HEK293 (cell line): ENCODE measurements around the gene FAM131B.

Source experiments
- CTCF ChIA-PET: fragments of 350-600 bp; formaldehyde crosslinking; extraction: SDS; loops from one replicate; lab custom pipeline; 2021; ENCODE audit warnings: antibody characterized with exemption; lab: Yijun Ruan, JAX
- POLR2A ChIA-PET: fragments of 300-600 bp; formaldehyde crosslinking; extraction: SDS; loops from one replicate; lab custom pipeline; 2020; ENCODE audit warnings: antibody characterized with exemption, inconsistent platforms; lab: Yijun Ruan, JAX
- H3K27ac ChIP-seq: fragments of 200-500 bp; sonication (Bioruptor generic); 2 replicates; pipeline ENCODE4 v1.5.1; 2014; ENCODE audit warnings: low read depth, low read length, control low read depth, inconsistent platforms; ENCODE audit errors: extremely low read depth
- H3K36me3 ChIP-seq, 2 experiments: fragments of 200-500 bp in 1 of 2; sonication (Bioruptor generic) in 1 of 2; 1 replicate in 1 of 2; 2 replicates in 1 of 2; pipeline ENCODE4 v1.5.1; 2014 to 2017; ENCODE audit warnings: inconsistent platforms in 2 of 2, low read length in 2 of 2; ENCODE audit not compliant: control insufficient read depth in 2 of 2, insufficient read depth in 1 of 2
- H3K4me1 ChIP-seq: fragments of 200-500 bp; sonication (Bioruptor generic); 2 replicates; pipeline ENCODE4 v1.5.1; 2014; ENCODE audit warnings: mild to moderate bottlenecking, low read length, inconsistent platforms; ENCODE audit not compliant: control insufficient read depth, insufficient read depth
- H3K4me3 ChIP-seq: 2 replicates; pipeline ENCODE4 v1.5.1; 2011; ENCODE audit warnings: low read depth, mild to moderate bottlenecking, control low read depth, low read length, moderate library complexity
- H3K9me3 ChIP-seq: fragments of 200-500 bp; sonication (Bioruptor generic); 2 replicates; pipeline ENCODE4 v1.5.1; 2014; ENCODE audit warnings: low read depth, low read length, inconsistent platforms; ENCODE audit not compliant: control insufficient read depth, insufficient read depth
- EGR2 ChIP-seq: fragments of 450-650 bp; formaldehyde crosslinking; IDR thresholded peaks from 2 replicates; pipeline ENCODE4 v1.5.1; 2016; ENCODE audit warnings: low read depth, missing biosample characterization, missing genetic modification characterization
- GLIS1 ChIP-seq: fragments of 450-650 bp; formaldehyde crosslinking; IDR thresholded peaks from 2 replicates; pipeline ENCODE4 v1.5.1; 2016; ENCODE audit warnings: missing biosample characterization, missing genetic modification characterization
- KLF1 ChIP-seq: fragments of 450-650 bp; formaldehyde crosslinking; IDR thresholded peaks from 2 replicates; pipeline ENCODE4 v1.5.1; 2016; ENCODE audit warnings: missing biosample characterization, missing genetic modification characterization
- OVOL3 ChIP-seq: fragments of 450-650 bp; formaldehyde crosslinking; IDR thresholded peaks from 2 replicates; pipeline ENCODE4 v1.5.1; 2016; ENCODE audit warnings: missing biosample characterization, missing genetic modification characterization
- SP2 ChIP-seq: fragments of 450-650 bp; formaldehyde crosslinking; IDR thresholded peaks from 2 replicates; pipeline ENCODE4 v1.5.1; 2016; ENCODE audit warnings: missing biosample characterization, missing genetic modification characterization
- SP3 ChIP-seq: fragments of 450-650 bp; formaldehyde crosslinking; IDR thresholded peaks from 2 replicates; pipeline ENCODE4 v1.5.1; 2016; ENCODE audit warnings: missing biosample characterization, missing genetic modification characterization
- WT1 ChIP-seq: fragments of 450-650 bp; formaldehyde crosslinking; IDR thresholded peaks from 2 replicates; pipeline ENCODE4 v1.5.1; 2016; ENCODE audit warnings: missing biosample characterization, missing genetic modification characterization
- ZFP3 ChIP-seq: fragments of 450-650 bp; formaldehyde crosslinking; IDR thresholded peaks from 2 replicates; pipeline ENCODE4 v1.5.1; 2016; ENCODE audit warnings: low read depth, missing biosample characterization, missing genetic modification characterization
- ZNF175 ChIP-seq: fragments of 450-650 bp; formaldehyde crosslinking; IDR thresholded peaks from 2 replicates; pipeline ENCODE4 v1.5.1; 2016; ENCODE audit warnings: missing biosample characterization, missing genetic modification characterization
- ZNF202 ChIP-seq: fragments of 450-650 bp; formaldehyde crosslinking; IDR thresholded peaks from 2 replicates; pipeline ENCODE4 v1.5.1; 2016; ENCODE audit warnings: missing biosample characterization, missing genetic modification characterization, borderline replicate concordance
- ZNF214 ChIP-seq: fragments of 450-650 bp; formaldehyde crosslinking; IDR thresholded peaks from 2 replicates; pipeline ENCODE4 v1.5.1; 2017; ENCODE audit warnings: missing biosample characterization, mild to moderate bottlenecking, missing genetic modification characterization, borderline replicate concordance
- ZNF274 ChIP-seq, 2 experiments: fragments of 200-500 bp in 1 of 2; fragments of 450-650 bp in 1 of 2; sonication (Bioruptor generic) in 1 of 2; formaldehyde crosslinking in 1 of 2; IDR thresholded peaks; 2 replicates each; pipeline versions ENCODE4 v1.5.1 to v1.6.1; 2014 to 2016; ENCODE audit warnings: borderline replicate concordance in 1 of 2, inconsistent platforms in 1 of 2, low read length in 1 of 2, missing biosample characterization in 1 of 2, missing genetic modification characterization in 1 of 2
- ZNF341 ChIP-seq: fragments of 450-650 bp; formaldehyde crosslinking; IDR thresholded peaks from 2 replicates; pipeline ENCODE4; 2016; ENCODE audit warnings: low read depth, missing biosample characterization, missing genetic modification characterization
- ZNF366 ChIP-seq: fragments of 450-650 bp; formaldehyde crosslinking; conservative IDR thresholded peaks from 2 replicates; pipeline ENCODE4 v1.5.1; 2016; ENCODE audit warnings: missing biosample characterization, missing genetic modification characterization
- ZNF473 ChIP-seq: fragments of 450-650 bp; formaldehyde crosslinking; IDR thresholded peaks from 2 replicates; pipeline ENCODE4 v1.5.1; 2017; ENCODE audit warnings: missing biosample characterization, missing genetic modification characterization
- ZNF510 ChIP-seq: fragments of 450-650 bp; formaldehyde crosslinking; IDR thresholded peaks from 2 replicates; pipeline ENCODE4 v1.5.1; 2018; ENCODE audit warnings: mild to moderate bottlenecking, missing genetic modification characterization, missing biosample characterization; ENCODE audit not compliant: insufficient replicate concordance
- ZNF544 ChIP-seq: fragments of 450-650 bp; formaldehyde crosslinking; IDR thresholded peaks from 2 replicates; pipeline ENCODE4 v1.5.0; 2017; ENCODE audit warnings: missing biosample characterization, missing genetic modification characterization
- ZNF777 ChIP-seq: fragments of 450-650 bp; formaldehyde crosslinking; IDR thresholded peaks from 2 replicates; pipeline ENCODE4 v1.5.1; 2017; ENCODE audit warnings: missing biosample characterization, missing genetic modification characterization, borderline replicate concordance
- TF ChIP-seq, protein P1 (sequence below): sonication (generic); formaldehyde crosslinking; IDR thresholded peaks from 2 replicates; pipeline ENCODE4 v1.8.1; 2022; ENCODE audit warnings: mild to moderate bottlenecking, moderate library complexity, missing genetic modification reagents
- TF ChIP-seq, protein P2 (sequence below): fragments of 450-650 bp; formaldehyde crosslinking; IDR thresholded peaks from 2 replicates; pipeline ENCODE4 v1.5.1; 2017; ENCODE audit warnings: missing biosample characterization, missing genetic modification characterization
- TF ChIP-seq, protein P3 (sequence below): fragments of 450-650 bp; formaldehyde crosslinking; IDR thresholded peaks from 2 replicates; pipeline ENCODE4 v1.5.1; 2016; ENCODE audit warnings: missing biosample characterization, missing genetic modification characterization
- TF ChIP-seq, protein P4 (sequence below): fragments of 450-650 bp; formaldehyde crosslinking; IDR thresholded peaks from 2 replicates; pipeline ENCODE4 v1.5.1; 2016; ENCODE audit warnings: missing biosample characterization, missing genetic modification characterization
- TF ChIP-seq, protein P5 (sequence below): fragments of 450-650 bp; formaldehyde crosslinking; IDR thresholded peaks from 2 replicates; pipeline ENCODE4 v1.5.1; 2016; ENCODE audit warnings: missing biosample characterization, missing genetic modification characterization, low read depth
- TF ChIP-seq, protein P6 (sequence below): fragments of 450-650 bp; formaldehyde crosslinking; IDR thresholded peaks from 2 replicates; pipeline ENCODE4 v1.5.1; 2017; ENCODE audit warnings: missing biosample characterization, missing genetic modification characterization

FAM131B gene

DNA sequence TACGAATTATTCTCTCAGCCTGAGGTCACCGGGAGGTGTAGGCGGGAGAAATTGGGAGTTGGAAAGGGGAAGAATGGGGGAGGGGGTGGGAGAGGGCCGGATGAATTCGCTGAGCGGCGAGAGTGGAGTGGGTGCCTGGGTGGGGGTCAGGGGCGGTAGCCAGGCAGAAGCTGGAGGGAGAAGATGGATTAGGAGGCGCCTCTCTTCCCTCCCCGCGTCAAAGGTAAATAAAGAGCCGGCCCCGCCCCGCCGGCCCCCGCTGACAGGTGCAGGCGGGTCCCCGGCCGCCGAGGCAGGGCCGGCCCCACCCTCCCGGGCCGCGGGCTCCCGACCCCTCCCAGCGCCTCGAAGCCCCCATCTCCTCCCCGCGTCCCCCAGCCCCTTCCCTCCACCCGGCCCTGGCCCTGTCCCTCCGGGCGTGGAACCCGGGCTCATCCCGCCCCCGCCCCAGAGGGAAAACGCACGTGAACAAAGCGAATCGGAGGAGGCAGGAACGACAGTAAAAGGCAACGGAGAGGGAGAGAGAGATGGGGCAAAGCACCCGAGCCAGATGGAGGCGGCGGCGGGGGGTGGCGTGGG is 872 bp downstream of the FAM131B start:
- ChIA-PET POLR2A (interaction anchor here (0.6 kb wide), 1 partner anchor 56 kb away, joined by 3 read pairs; no protein-coding TSS in a partner anchor), CTCF (no interaction called here)
- no peak overlapping the region for H3K27ac ChIP-seq
- no peaks in the 10 kb centered on the region for H3K4me1 ChIP-seq
- peak overlapping the region; percentile 57 for H3K4me3 ChIP-seq
- peaks cover 0 to 15% of the 10 kb centered on the region in 2 experiments; a peak in 1 of 3 replicates for H3K36me3 ChIP-seq
- H3K9me3 ChIP-seq: no peaks in the 10 kb centered on the region
- TF ChIP-seq OVOL3 (tag by site-specific recombination) (no peak), ZNF175 (tag by site-specific recombination) (no peak), ZNF366 (tag by site-specific recombination) (no peak), GLIS1 (tag by site-specific recombination) (0 out of 2 replicates have a peak, but pooled peaks have one; percentile 12), EGR2 (peak; percentile 81), ZNF777 (no peak), ZNF202 (no peak), ZNF274 (IDR thresholded peaks at IDR 0.05; ENCODE audit: low read length) (no peak), ZNF274 (tag by site-specific recombination; IDR thresholded peaks at IDR 0.05; ENCODE audit: borderline replicate concordance) (no peak), SP3 (tag by site-specific recombination) (0 out of 2 replicates have a peak, but pooled peaks have one; percentile 15), ZNF214 (tag by site-specific recombination) (no peak), WT1 (tag by site-specific recombination) (peak; percentile 49; the same call in 1 of the 2 replicates), KLF1 (tag by site-specific recombination) (peak; percentile 59; the same call in 1 of the 2 replicates), SP2 (0 out of 2 replicates have a peak, but pooled peaks have one; percentile 35), ZNF473 (tag by site-specific recombination) (no peak), ZNF341 (tag by site-specific recombination) (no peak), ZFP3 (tag by site-specific recombination) (no peak), ZNF510 (tag by site-specific recombination) (no peak), ZNF544 (tag by site-specific recombination) (no peak)
- TF ChIP-seq, protein P1, sequence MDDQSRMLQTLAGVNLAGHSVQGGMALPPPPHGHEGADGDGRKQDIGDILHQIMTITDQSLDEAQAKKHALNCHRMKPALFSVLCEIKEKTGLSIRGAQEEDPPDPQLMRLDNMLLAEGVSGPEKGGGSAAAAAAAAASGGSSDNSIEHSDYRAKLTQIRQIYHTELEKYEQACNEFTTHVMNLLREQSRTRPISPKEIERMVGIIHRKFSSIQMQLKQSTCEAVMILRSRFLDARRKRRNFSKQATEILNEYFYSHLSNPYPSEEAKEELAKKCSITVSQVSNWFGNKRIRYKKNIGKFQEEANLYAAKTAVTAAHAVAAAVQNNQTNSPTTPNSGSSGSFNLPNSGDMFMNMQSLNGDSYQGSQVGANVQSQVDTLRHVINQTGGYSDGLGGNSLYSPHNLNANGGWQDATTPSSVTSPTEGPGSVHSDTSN: no peak
- TF ChIP-seq, protein P2, sequence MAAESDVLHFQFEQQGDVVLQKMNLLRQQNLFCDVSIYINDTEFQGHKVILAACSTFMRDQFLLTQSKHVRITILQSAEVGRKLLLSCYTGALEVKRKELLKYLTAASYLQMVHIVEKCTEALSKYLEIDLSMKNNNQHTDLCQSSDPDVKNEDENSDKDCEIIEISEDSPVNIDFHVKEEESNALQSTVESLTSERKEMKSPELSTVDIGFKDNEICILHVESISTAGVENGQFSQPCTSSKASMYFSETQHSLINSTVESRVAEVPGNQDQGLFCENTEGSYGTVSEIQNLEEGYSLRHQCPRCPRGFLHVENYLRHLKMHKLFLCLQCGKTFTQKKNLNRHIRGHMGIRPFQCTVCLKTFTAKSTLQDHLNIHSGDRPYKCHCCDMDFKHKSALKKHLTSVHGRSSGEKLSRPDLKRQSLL: no peak
- TF ChIP-seq, protein P3, sequence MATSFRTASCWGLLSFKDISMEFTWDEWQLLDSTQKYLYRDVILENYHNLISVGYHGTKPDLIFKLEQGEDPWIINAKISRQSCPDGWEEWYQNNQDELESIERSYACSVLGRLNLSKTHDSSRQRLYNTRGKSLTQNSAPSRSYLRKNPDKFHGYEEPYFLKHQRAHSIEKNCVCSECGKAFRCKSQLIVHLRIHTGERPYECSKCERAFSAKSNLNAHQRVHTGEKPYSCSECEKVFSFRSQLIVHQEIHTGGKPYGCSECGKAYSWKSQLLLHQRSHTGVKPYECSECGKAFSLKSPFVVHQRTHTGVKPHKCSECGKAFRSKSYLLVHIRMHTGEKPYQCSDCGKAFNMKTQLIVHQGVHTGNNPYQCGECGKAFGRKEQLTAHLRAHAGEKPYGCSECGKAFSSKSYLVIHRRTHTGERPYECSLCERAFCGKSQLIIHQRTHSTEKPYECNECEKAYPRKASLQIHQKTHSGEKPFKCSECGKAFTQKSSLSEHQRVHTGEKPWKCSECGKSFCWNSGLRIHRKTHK (tag by site-specific recombination): no peak
- TF ChIP-seq, protein P4, sequence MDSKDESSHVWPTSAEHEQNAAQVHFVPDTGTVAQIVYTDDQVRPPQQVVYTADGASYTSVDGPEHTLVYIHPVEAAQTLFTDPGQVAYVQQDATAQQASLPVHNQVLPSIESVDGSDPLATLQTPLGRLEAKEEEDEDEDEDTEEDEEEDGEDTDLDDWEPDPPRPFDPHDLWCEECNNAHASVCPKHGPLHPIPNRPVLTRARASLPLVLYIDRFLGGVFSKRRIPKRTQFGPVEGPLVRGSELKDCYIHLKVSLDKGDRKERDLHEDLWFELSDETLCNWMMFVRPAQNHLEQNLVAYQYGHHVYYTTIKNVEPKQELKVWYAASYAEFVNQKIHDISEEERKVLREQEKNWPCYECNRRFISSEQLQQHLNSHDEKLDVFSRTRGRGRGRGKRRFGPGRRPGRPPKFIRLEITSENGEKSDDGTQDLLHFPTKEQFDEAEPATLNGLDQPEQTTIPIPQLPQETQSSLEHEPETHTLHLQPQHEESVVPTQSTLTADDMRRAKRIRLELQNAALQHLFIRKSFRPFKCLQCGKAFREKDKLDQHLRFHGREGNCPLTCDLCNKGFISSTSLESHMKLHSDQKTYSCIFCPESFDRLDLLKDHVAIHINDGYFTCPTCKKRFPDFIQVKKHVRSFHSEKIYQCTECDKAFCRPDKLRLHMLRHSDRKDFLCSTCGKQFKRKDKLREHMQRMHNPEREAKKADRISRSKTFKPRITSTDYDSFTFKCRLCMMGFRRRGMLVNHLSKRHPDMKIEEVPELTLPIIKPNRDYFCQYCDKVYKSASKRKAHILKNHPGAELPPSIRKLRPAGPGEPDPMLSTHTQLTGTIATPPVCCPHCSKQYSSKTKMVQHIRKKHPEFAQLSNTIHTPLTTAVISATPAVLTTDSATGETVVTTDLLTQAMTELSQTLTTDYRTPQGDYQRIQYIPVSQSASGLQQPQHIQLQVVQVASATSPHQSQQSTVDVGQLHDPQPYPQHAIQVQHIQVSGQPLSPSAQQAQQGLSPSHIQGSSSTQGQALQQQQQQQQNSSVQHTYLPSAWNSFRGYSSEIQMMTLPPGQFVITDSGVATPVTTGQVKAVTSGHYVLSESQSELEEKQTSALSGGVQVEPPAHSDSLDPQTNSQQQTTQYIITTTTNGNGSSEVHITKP (tag by site-specific recombination): peak; percentile 27; the same call in 1 of the 2 replicates
- TF ChIP-seq, protein P5, sequence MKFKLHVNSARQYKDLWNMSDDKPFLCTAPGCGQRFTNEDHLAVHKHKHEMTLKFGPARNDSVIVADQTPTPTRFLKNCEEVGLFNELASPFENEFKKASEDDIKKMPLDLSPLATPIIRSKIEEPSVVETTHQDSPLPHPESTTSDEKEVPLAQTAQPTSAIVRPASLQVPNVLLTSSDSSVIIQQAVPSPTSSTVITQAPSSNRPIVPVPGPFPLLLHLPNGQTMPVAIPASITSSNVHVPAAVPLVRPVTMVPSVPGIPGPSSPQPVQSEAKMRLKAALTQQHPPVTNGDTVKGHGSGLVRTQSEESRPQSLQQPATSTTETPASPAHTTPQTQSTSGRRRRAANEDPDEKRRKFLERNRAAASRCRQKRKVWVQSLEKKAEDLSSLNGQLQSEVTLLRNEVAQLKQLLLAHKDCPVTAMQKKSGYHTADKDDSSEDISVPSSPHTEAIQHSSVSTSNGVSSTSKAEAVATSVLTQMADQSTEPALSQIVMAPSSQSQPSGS (tag by site-specific recombination): no peak
- TF ChIP-seq, protein P6, sequence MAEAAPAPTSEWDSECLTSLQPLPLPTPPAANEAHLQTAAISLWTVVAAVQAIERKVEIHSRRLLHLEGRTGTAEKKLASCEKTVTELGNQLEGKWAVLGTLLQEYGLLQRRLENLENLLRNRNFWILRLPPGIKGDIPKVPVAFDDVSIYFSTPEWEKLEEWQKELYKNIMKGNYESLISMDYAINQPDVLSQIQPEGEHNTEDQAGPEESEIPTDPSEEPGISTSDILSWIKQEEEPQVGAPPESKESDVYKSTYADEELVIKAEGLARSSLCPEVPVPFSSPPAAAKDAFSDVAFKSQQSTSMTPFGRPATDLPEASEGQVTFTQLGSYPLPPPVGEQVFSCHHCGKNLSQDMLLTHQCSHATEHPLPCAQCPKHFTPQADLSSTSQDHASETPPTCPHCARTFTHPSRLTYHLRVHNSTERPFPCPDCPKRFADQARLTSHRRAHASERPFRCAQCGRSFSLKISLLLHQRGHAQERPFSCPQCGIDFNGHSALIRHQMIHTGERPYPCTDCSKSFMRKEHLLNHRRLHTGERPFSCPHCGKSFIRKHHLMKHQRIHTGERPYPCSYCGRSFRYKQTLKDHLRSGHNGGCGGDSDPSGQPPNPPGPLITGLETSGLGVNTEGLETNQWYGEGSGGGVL (tag by site-specific recombination): peak; percentile 92
